Measurements from ENCODE around the gene FBXW9. TPM values are rescaled to one million over a fixed set of nuclear protein-coding genes. Genes with fewer than 3 reads are reported as not detected.
"Not testable (repeated sequence)": the region's sequence is repeated elsewhere in the genome, so short reads cannot be mapped to it uniquely, and the experiment has no call there.

The FBXW9 gene
- total and polyA plus RNA-seq, 9 donors, result 3.9 to 5.7 (median 4.6) TPM

DNA sequence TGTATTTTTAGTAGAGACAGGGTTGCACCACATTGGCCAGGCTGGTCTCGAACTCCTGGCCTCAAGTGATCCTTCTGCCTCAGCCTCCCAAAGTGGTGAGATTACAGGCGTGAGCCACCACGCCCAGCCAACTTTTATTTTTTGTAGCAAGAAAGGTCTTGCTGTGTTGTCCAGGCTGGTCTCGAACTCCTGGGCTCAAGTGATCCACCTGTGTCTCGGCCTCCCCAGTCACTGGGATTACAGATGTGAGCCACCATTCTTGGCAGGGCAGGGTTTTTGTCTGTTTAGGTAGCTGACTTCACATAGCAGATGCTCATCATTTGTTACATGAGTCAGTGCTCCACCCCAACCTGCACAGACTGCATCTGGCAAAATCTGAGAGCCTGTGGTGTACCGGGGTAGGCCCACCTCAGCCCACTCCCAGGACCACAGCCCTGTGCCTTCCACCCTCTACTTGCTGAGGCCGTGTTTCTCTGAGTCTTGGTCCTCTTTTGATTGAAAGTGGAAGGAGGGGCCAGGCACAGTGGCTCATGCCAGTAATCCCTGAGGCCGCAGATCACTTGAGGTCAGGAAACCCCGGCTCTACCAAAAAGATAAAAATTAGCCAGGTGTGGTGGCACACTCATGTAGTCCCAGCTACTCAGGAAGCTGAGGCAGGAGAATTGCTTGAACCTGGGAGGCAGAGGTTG, 31.5 kb upstream of the FBXW9 start:
- WGBS (ENCODE audit: insufficient coverage), result 93% methylated on average over 7 of the region's 9 CpGs
- no peak for DNase-seq
- peaks cover 40% of the 10 kb centered on the region for H3K36me3 ChIP-seq (ENCODE audit: control insufficient read depth, insufficient read depth, low read length)
- H3K4me1 ChIP-seq (ENCODE audit: control insufficient read depth, insufficient read depth, low read length), result peaks cover 22% of the 10 kb centered on the region
- no peak overlapping the region for H3K4me3 ChIP-seq (ENCODE audit: low read length)
- no peak overlapping the region for H3K27ac ChIP-seq (ENCODE audit: low read length)
- no peaks in the 10 kb centered on the region for H3K27me3 ChIP-seq (ENCODE audit: control insufficient read depth, insufficient read depth, low read length)
- H3K9me3 ChIP-seq (replicated peaks; ENCODE audit: control insufficient read depth, low read depth, low read length), result no peaks in the 10 kb centered on the region

DNA sequence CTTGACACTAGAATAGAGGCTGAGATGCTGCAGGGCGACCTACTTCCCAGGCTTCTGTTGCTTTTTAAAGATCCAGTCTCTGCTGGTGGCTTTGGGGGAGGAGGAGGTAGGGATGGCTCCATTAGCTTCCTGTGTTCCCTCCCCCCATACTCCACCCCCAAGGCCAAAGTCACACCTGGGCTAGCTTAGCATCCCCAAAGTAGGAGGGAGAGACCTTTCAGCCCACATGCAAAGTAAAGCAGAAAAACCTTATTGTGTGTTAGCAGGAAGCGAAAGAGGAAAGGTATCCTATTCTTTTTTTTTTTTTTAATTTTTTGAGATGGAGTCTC, 30.5 kb upstream of the FBXW9 start:
- no peak overlapping the region for H3K27ac ChIP-seq (ENCODE audit: low read length)
- peaks cover 37% of the 10 kb centered on the region for H3K36me3 ChIP-seq (ENCODE audit: control insufficient read depth, insufficient read depth, low read length)
- DNase-seq, result no peak
- WGBS (ENCODE audit: insufficient coverage), result no CpG with 5 or more reads among the region's 2 CpGs
- no peaks in the 10 kb centered on the region for H3K27me3 ChIP-seq (ENCODE audit: control insufficient read depth, insufficient read depth, low read length)
- peaks cover 17% of the 10 kb centered on the region for H3K4me1 ChIP-seq (ENCODE audit: control insufficient read depth, insufficient read depth, low read length)
- H3K9me3 ChIP-seq (replicated peaks; ENCODE audit: control insufficient read depth, low read depth, low read length), result no peaks in the 10 kb centered on the region
- H3K4me3 ChIP-seq (ENCODE audit: low read length), result no peak overlapping the region

DNA sequence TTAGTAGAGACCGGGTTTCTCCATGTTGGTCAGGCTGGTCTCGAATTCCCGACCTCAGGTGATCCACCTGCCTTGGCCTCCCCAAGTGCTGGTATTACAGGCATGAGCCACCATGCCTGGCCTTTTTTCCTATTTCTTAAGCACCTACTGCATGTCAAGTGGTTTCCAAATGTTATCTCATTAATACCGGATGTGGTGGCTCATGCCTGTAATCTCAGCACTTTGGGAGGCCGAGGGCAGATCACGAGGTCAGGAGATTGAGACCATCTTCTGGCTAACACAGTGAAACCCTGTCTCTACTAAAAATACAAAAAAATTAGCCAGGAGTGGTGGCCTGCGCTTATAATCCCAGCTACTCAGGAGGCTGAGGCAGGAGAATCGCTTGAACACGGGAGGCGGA, 29.2 kb upstream of the FBXW9 start:
- not testable (repeated sequence) for H3K27me3 ChIP-seq (ENCODE audit: control insufficient read depth, insufficient read depth, low read length); H3K27ac ChIP-seq (ENCODE audit: low read length); H3K9me3 ChIP-seq (replicated peaks; ENCODE audit: control insufficient read depth, low read depth, low read length); DNase-seq; H3K4me3 ChIP-seq (ENCODE audit: low read length)
- Histone ChIP-seq H3K36me3 (ENCODE audit: control insufficient read depth, insufficient read depth, low read length) (peaks cover 26% of the 10 kb centered on the region), H3K4me1 (ENCODE audit: control insufficient read depth, insufficient read depth, low read length) (peaks cover 25% of the 10 kb centered on the region)
- WGBS (ENCODE audit: insufficient coverage), result 94% methylated on average over 6 of the region's 10 CpGs

DNA sequence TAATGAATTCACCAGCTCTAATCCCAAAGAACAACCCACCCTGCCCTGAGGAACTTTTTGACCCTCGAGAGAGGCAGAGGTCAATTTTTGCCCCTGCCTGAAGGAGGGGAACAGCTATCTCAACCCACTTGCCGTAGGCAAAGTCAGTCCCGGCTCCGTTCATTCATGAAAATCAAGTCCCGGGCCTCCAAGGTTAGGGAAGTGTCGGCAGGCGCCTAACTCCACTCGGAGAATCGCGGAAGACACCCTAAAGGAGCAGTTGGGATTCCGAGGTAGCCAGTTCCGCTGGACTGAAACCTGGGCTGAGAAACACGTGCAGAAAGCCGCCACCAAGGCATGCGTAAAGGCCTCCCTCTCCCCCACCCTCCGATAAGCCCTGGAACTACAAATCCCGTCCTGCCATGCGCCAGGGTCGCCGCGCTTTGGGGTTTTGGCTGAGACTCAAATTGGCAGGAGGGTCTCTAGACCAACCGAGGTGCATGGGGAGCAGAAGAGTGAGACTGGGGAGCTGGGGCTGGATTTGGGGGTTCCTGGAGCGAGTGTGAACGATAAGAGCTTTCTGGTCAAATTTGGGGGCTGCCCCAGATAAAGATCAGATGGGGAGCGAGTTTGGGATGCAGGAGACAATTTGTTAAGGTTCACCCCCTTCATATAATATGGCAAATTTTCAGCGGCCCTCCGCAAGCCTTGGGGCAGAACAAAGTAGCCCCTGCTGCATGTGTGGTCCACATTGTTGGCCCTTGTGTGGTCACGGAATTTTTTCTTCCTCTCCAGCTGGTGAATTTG, 27.4 kb upstream of the FBXW9 start, which contains the start of gene TNPO2:
TNPO2 (minus strand) TSS at position 292 of the 786 bp plus-strand sequence. CDS start 2,955 bp downstream, outside the sequence.
- DNase-seq, result peak; percentile 74
- peak within 1 kb of the TSS; percentile 96 for H3K27ac ChIP-seq (ENCODE audit: low read length)

GRCh38 chr19:12723381-12723640, 26.9 kb upstream of the FBXW9 start:
- Histone ChIP-seq H3K4me3 (ENCODE audit: low read length) (peak overlapping the region; percentile 73), H3K36me3 (ENCODE audit: control insufficient read depth, insufficient read depth, low read length) (peaks cover 17% of the 10 kb centered on the region), H3K4me1 (ENCODE audit: control insufficient read depth, insufficient read depth, low read length) (peaks cover 33% of the 10 kb centered on the region), H3K27me3 (ENCODE audit: control insufficient read depth, insufficient read depth, low read length) (no peaks in the 10 kb centered on the region), H3K27ac (ENCODE audit: low read length) (peak overlapping the region; percentile 96), H3K9me3 (replicated peaks; ENCODE audit: control insufficient read depth, low read depth, low read length) (no peaks in the 10 kb centered on the region)
- peak; percentile 33 for DNase-seq
- 3% methylated on average over 5 of the region's 7 CpGs for WGBS (ENCODE audit: insufficient coverage)

More for the DNA sequence above, 27.4 kb upstream of the FBXW9 start, which contains the start of gene TNPO2:
- H3K27me3 ChIP-seq (ENCODE audit: control insufficient read depth, insufficient read depth, low read length), result no peaks in the 10 kb centered on the region
- H3K9me3 ChIP-seq (replicated peaks; ENCODE audit: control insufficient read depth, low read depth, low read length), result no peaks in the 10 kb centered on the region
- 3% methylated on average over 16 of the region's 28 CpGs for WGBS (ENCODE audit: insufficient coverage)
- peak within 1 kb of the TSS; percentile 73 for H3K4me3 ChIP-seq (ENCODE audit: low read length)
- peaks cover 16% of the 10 kb centered on the region for H3K36me3 ChIP-seq (ENCODE audit: control insufficient read depth, insufficient read depth, low read length)
- peaks cover 33% of the 10 kb centered on the region for H3K4me1 ChIP-seq (ENCODE audit: control insufficient read depth, insufficient read depth, low read length)

DNA sequence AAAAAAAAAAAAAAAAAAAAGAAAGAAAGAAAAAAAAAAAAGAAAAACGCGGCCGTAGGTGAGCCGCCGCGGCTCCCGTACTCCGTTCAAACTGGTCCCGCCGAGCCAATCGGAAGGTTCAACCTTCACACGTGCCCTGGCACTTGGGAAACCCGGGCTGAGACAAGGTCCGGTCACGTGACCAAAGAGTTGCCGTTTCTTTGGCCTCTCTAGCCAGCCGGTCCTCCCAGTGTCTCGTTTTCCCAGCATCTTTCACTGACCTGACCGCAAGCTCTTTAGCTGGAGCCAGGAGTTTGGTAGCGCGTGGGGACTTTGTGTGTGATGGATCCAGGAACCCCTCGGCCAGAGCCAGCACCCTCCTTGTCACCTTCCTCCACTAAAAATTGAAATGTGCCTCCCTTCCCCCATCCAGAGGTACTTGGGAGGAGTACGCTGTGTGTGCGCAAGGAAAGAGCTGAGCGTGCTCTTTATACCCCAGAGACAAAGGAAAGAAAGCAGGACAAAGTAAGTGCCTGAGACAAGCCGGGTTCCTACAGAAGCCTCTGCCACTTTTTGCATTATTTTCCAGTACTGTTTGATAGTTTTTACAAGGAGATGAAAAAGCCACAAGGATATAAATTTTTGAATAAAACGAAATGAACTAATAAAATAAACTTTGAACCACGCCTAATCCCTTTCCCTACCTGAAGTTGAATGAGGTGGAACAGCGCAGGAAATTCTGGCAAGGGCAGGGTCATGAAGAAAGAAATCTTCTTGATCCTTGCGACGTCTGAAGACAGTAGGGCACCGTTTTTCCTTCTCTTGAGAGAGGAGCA, 26.3 kb upstream of the FBXW9 start:
- Histone ChIP-seq H3K9me3 (replicated peaks; ENCODE audit: control insufficient read depth, low read depth, low read length) (no peaks in the 10 kb centered on the region), H3K4me3 (ENCODE audit: low read length) (peak overlapping the region; percentile 73), H3K4me1 (ENCODE audit: control insufficient read depth, insufficient read depth, low read length) (peaks cover 33% of the 10 kb centered on the region), H3K27ac (ENCODE audit: low read length) (peak overlapping the region; percentile 96), H3K36me3 (ENCODE audit: control insufficient read depth, insufficient read depth, low read length) (peaks cover 18% of the 10 kb centered on the region), H3K27me3 (ENCODE audit: control insufficient read depth, insufficient read depth, low read length) (no peaks in the 10 kb centered on the region)
- DNase-seq, result peak; percentile 100
- 2% methylated on average over 11 of the region's 32 CpGs for whole genome bisulfite sequencing (ENCODE audit: insufficient coverage)

- Histone ChIP-seq H3K4me3 (ENCODE audit: low read length) (peak overlapping the region; percentile 65), H3K4me1 (ENCODE audit: control insufficient read depth, insufficient read depth, low read length) (peaks cover 33% of the 10 kb centered on the region), H3K9me3 (replicated peaks; ENCODE audit: control insufficient read depth, low read depth, low read length) (no peaks in the 10 kb centered on the region), H3K27me3 (ENCODE audit: control insufficient read depth, insufficient read depth, low read length) (no peaks in the 10 kb centered on the region), H3K27ac (ENCODE audit: low read length) (peak overlapping the region; percentile 96), H3K36me3 (ENCODE audit: control insufficient read depth, insufficient read depth, low read length) (peaks cover 24% of the 10 kb centered on the region)
- DNase-seq, result peak; percentile 87
- under 1% methylated on average over 52 of the region's 65 CpGs for WGBS (ENCODE audit: insufficient coverage)
These were observed 25.5 kb upstream of the FBXW9 start for GRCh38 chr19:12721656-12722565.

- H3K27me3 ChIP-seq (ENCODE audit: control insufficient read depth, insufficient read depth, low read length), result no peaks in the 10 kb centered on the region
- DNase-seq, result peak; percentile 52
- H3K9me3 ChIP-seq (replicated peaks; ENCODE audit: control insufficient read depth, low read depth, low read length), result no peaks in the 10 kb centered on the region
- peaks cover 29% of the 10 kb centered on the region for H3K36me3 ChIP-seq (ENCODE audit: control insufficient read depth, insufficient read depth, low read length)
- H3K4me3 ChIP-seq (ENCODE audit: low read length), result peak overlapping the region; percentile 65
- WGBS (ENCODE audit: insufficient coverage), result 5% methylated on average over 59 of the region's 59 CpGs
- H3K27ac ChIP-seq (ENCODE audit: low read length), result peak overlapping the region; percentile 96
- peaks cover 33% of the 10 kb centered on the region for H3K4me1 ChIP-seq (ENCODE audit: control insufficient read depth, insufficient read depth, low read length)
These were observed 24.6 kb upstream of the FBXW9 start for GRCh38 chr19:12720851-12721655.

GRCh38 chr19:12720296-12720695, 23.9 kb upstream of the FBXW9 start:
- no peak for DNase-seq
- 89% methylated on average over 4 of the region's 10 CpGs for WGBS (ENCODE audit: insufficient coverage)
- peak overlapping the region; percentile 96 for H3K27ac ChIP-seq (ENCODE audit: low read length)
- H3K36me3 ChIP-seq (ENCODE audit: control insufficient read depth, insufficient read depth, low read length), result peaks cover 37% of the 10 kb centered on the region
- no peaks in the 10 kb centered on the region for H3K9me3 ChIP-seq (replicated peaks; ENCODE audit: control insufficient read depth, low read depth, low read length)
- H3K27me3 ChIP-seq (ENCODE audit: control insufficient read depth, insufficient read depth, low read length), result no peaks in the 10 kb centered on the region
- H3K4me1 ChIP-seq (ENCODE audit: control insufficient read depth, insufficient read depth, low read length), result peaks cover 33% of the 10 kb centered on the region
- H3K4me3 ChIP-seq (ENCODE audit: low read length), result peak overlapping the region; percentile 65

Data from muscle of leg (tissue), 11 donors.